Mucosa of rectum (tissue), 2 donors: ENCODE data around the gene KIAA0513.

ENCODE experiments used
- H3K27ac ChIP-seq, 2 donors: one replicate each; pipeline ENCODE4 v1.7.0; 2013; ENCODE audit warnings: inconsistent platforms in 2 of 2, low read depth in 2 of 2, low read length in 2 of 2
- H3K27me3 ChIP-seq, 2 donors: one replicate each; pipeline ENCODE4 v1.7.0; 2013; ENCODE audit warnings: low read length in 2 of 2; ENCODE audit not compliant: control insufficient read depth in 2 of 2, insufficient read depth in 2 of 2
- H3K36me3 ChIP-seq, 2 donors: one replicate each; pipeline ENCODE4 v1.7.0; 2013; ENCODE audit warnings: low read length in 2 of 2; ENCODE audit not compliant: control insufficient read depth in 2 of 2, insufficient read depth in 2 of 2
- H3K4me1 ChIP-seq, 2 donors: one replicate each; pipeline ENCODE4 v1.7.0; 2013; ENCODE audit warnings: low read length in 2 of 2, mild to moderate bottlenecking in 1 of 2; ENCODE audit not compliant: control insufficient read depth in 2 of 2, insufficient read depth in 2 of 2
- H3K4me3 ChIP-seq, 2 donors: one replicate each; pipeline ENCODE4 v1.7.0; 2013; ENCODE audit warnings: low read length in 2 of 2
- H3K9ac ChIP-seq, 2 donors: one replicate each; pipeline ENCODE4 v1.7.0; 2013; ENCODE audit warnings: low read length in 2 of 2, low read depth in 1 of 2, mild to moderate bottlenecking in 1 of 2
- H3K9me3 ChIP-seq, 2 donors: one replicate each; pipeline ENCODE4 v1.7.0; 2013; ENCODE audit warnings: low read length in 2 of 2; ENCODE audit not compliant: control insufficient read depth in 2 of 2
- donor health status: healthy.
- donor health status: Normal muscosa, but diverticular disease.

Gene KIAA0513

DNA sequence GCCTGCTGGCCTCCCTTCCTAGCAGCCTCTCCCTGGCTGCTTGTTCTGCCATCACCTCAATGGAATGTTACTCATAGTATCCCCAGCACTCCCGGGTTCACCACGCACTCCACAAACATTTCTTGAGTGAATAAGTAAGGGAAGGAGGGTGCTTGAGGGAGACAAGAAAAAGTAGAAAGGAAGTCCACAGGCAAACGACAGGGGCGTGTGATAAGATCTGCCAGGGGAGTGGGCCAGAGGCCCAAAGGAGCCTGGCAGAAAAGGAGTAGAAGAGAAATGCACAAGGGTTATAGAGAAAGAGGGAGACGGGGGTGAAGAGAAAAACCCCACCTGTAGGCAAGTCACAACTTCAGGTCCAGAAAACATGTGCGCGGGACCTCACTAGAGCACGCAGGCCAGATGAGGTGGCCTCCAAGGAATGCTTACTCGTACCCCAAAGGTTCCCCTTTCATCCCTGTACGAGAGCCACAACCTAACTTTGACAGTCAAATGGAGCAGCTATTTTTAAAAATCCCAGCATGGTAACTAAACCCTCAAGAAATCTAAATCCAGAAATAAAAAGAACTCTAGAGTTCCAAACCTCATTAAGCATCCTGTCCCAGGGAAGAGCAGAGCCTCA is 22.9 kb upstream of the KIAA0513 start:
- H3K9ac ChIP-seq = peak overlapping the region in 1 of 2 donors; percentile 23
- H3K4me3 ChIP-seq = no peak overlapping the region

DNA sequence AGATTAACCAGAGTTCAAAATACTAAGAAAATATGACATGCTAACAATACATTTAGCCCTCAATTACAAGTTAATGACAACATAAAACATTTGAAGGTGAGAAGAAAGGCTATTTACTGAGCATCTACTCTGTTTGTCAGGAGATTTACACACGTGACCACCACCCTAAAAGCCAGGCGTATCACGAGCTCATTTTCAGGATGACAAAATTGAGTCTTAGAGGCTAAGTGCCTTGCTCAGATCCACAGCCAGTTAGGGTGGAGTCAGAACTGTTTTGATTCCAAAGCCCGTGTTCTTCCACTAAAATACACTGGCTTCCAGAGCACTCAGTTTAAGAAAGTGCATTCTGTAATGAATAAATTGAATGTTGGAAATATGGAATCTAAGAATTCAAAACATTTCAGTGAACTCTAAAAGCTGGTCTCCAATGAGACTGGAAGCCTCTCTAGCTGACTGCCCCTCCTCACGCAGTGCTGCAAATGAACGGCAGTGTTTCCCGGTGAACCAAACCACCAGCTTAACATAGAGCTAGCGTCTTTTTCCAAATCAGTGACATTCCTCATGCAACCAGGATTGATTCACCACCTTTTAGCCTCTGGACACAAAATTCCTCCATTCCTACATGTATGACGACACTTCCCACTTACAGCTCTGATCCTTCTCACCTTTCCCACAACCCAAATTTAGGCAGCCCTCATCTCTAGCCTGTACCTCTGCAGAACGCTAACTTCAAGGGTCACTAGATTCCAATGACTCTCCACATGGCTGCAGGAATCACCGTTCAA is 22.1 kb upstream of the KIAA0513 start:
- no peaks in the 10 kb centered on the region for H3K27me3 ChIP-seq
- peak overlapping the region in 1 of 2 donors; percentile 38 for H3K9ac ChIP-seq
- H3K4me1 ChIP-seq = peaks cover 48 to 62% of the 10 kb centered on the region in 2 donors
- H3K4me3 ChIP-seq = peak overlapping the region in 1 of 2 donors; percentile 45
- peak overlapping the region; percentile 45 to 69 for H3K27ac ChIP-seq
- no peaks in the 10 kb centered on the region for H3K9me3 ChIP-seq
- H3K36me3 ChIP-seq = peaks cover 0 to 9% of the 10 kb centered on the region in 2 donors

More for the DNA sequence above, 22.9 kb upstream of the KIAA0513 start:
- Histone ChIP-seq H3K9me3 (no peaks in the 10 kb centered on the region), H3K27me3 (no peaks in the 10 kb centered on the region), H3K36me3 (peaks cover 0 to 9% of the 10 kb centered on the region in 2 donors), H3K27ac (peak overlapping the region; percentile 45 to 69), H3K4me1 (peaks cover 40 to 60% of the 10 kb centered on the region in 2 donors)

DNA sequence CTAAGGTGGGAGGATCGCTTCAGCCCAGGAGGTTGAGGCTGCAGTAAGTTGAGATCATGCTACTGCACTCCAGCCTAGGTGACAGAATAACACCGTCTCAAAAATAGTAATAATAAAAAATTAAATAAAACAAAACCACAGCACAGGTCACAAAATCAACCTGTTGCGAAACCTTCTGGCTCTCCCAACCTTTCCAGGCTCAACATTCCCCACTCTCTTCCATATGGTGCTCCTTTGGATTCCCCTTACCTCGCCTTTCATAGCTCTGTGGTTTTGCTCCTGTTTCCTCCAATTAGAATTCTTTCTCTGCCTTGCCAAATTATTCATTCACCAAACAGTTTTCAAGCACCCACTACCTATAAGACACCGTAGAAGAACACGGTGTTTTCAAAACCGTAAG is 21.0 kb upstream of the KIAA0513 start:
- H3K27ac ChIP-seq = no peak overlapping the region
- peaks cover 0 to 9% of the 10 kb centered on the region in 2 donors for H3K36me3 ChIP-seq
- peaks cover 45 to 53% of the 10 kb centered on the region in 2 donors for H3K4me1 ChIP-seq
- H3K27me3 ChIP-seq = no peaks in the 10 kb centered on the region
- no peaks in the 10 kb centered on the region for H3K9me3 ChIP-seq
- H3K4me3 ChIP-seq = no peak overlapping the region
- no peak overlapping the region for H3K9ac ChIP-seq

- no peak overlapping the region for H3K9ac ChIP-seq
- no peak overlapping the region for H3K4me3 ChIP-seq
- no peaks in the 10 kb centered on the region for H3K27me3 ChIP-seq
- peaks cover 37 to 46% of the 10 kb centered on the region in 2 donors for H3K4me1 ChIP-seq
- no peak overlapping the region for H3K27ac ChIP-seq
- no peaks in the 10 kb centered on the region for H3K9me3 ChIP-seq
- peaks cover 0 to 9% of the 10 kb centered on the region in 2 donors for H3K36me3 ChIP-seq
Measured at GRCh38 chr16:85007496-85008214, 19.9 kb upstream of the KIAA0513 start.

GRCh38 chr16:85008271-85008670 is 19.3 kb upstream of the KIAA0513 start:
- H3K36me3 ChIP-seq = peaks cover 0 to 9% of the 10 kb centered on the region in 2 donors
- no peaks in the 10 kb centered on the region for H3K27me3 ChIP-seq
- no peak overlapping the region for H3K27ac ChIP-seq
- no peak overlapping the region for H3K9ac ChIP-seq
- H3K4me3 ChIP-seq = no peak overlapping the region
- H3K4me1 ChIP-seq = peaks cover 30 to 44% of the 10 kb centered on the region in 2 donors
- H3K9me3 ChIP-seq = no peaks in the 10 kb centered on the region

DNA sequence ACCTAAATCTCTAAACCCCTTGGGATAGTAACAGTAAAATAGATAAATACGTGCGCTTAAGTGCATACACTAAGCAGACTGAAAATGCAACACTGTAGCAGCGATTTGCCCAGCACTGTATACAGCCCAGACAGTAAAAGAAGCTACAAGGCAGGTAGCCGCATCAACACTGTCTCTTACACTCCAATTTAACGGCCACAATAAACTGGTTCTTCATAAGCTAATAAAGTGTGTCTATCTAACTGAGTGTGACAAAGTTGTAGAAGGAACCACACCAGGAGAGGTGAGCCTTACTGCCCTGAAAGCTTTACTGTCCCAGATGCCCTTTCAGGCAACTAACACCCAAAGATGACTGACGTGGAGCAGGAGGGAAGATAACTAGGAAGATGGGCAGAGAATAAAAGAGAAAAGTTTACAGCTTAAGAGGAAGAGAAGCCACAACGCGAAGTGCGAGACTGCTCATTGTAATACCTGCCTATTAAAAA is 17.1 kb upstream of the KIAA0513 start:
- Histone ChIP-seq H3K4me1 (peaks cover 20 to 33% of the 10 kb centered on the region in 2 donors), H3K36me3 (peaks cover 0 to 9% of the 10 kb centered on the region in 2 donors), H3K9me3 (no peaks in the 10 kb centered on the region), H3K27me3 (no peaks in the 10 kb centered on the region), H3K4me3 (peak overlapping the region; percentile 96 to 97), H3K9ac (peak overlapping the region; percentile 94 to 98), H3K27ac (peak overlapping the region; percentile 97 to 98)

- no peaks in the 10 kb centered on the region for H3K27me3 ChIP-seq
- peak within 1 kb of the TSS; percentile 94 to 98 for H3K9ac ChIP-seq
- H3K4me3 ChIP-seq = peak within 1 kb of the TSS; percentile 96 to 97
- H3K9me3 ChIP-seq = no peaks in the 10 kb centered on the region
- H3K36me3 ChIP-seq = peaks cover 0 to 6% of the 10 kb centered on the region in 2 donors
- peak within 1 kb of the TSS; percentile 97 to 98 for H3K27ac ChIP-seq
- H3K4me1 ChIP-seq = peaks cover 16 to 28% of the 10 kb centered on the region in 2 donors
Measured at GRCh38 chr16:85010931-85011845, 16.4 kb upstream of the KIAA0513 start, which contains the start of gene ZDHHC7. TSS of gene ZDHHC7 (minus strand) at chr16:85011535. CDS start at chr16:84990618, 20,917 bp downstream.

DNA sequence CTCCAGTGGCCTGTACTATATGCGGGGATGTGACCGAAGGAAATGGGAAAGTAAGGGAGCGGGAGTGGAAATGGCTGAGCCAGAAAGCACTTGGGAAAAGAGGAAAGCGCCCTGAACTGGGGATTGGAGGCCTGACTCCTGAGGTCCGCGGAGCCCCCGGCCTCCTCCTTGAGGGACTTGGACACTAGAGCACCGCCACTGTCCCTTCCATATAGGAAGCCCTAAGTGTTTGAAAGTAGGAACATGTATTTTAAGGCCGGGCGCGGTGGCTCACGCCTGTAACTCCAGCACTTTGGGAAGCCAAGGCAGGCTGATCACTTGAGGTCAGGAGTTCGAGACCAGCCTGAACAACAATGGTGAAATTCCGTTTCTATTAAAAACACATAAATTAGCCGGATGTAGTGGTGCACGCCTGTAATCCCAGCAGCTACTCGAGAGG is 15.7 kb upstream of the KIAA0513 start:
- peak overlapping the region; percentile 94 to 98 for H3K9ac ChIP-seq
- H3K27ac ChIP-seq = peak overlapping the region; percentile 97 to 98
- H3K4me3 ChIP-seq = peak overlapping the region; percentile 96 to 97
- H3K27me3 ChIP-seq = no peaks in the 10 kb centered on the region
- no peaks in the 10 kb centered on the region for H3K9me3 ChIP-seq
- H3K36me3 ChIP-seq = peaks cover 0 to 6% of the 10 kb centered on the region in 2 donors
- H3K4me1 ChIP-seq = peaks cover 16 to 28% of the 10 kb centered on the region in 2 donors

DNA sequence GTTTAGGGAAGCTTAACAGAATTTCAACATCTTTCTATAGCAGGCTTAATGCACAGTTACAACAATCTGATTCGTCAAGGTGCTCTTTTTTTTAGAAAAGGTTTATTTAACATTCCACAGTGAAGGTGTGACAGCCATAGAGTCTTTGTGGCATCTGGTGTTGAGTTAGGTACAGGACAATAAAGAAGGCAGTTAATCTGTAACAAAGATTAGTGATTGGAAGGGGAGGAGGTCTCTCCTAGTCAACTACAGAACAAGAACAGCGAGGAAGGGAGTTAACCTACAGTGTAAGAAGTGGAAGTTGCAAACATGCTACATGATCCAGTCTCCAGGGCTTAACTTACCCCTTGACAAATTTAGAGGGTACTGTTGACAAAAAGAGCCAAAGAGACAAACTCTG is 13.3 kb upstream of the KIAA0513 start:
- Histone ChIP-seq H3K4me3 (peak overlapping the region in 1 of 2 donors; percentile 29), H3K9ac (peak overlapping the region in 1 of 2 donors; percentile 34), H3K9me3 (no peaks in the 10 kb centered on the region), H3K4me1 (peaks cover 16 to 24% of the 10 kb centered on the region in 2 donors), H3K27ac (peak overlapping the region; percentile 70 to 74), H3K27me3 (no peaks in the 10 kb centered on the region), H3K36me3 (no peaks in the 10 kb centered on the region)
